HCT116 (cell line): ENCODE measurements around the gene MISP. TPM values are rescaled to one million over a fixed set of nuclear protein-coding genes. Genes with fewer than 3 reads are reported as not detected.

ENCODE experiments used
- ATAC-seq: fragments of 200-7000 bp; cut with Tn5 transposase; 2 replicates; pipeline ENCODE4 v1.9.1; 2020; ENCODE audit warnings: mild to moderate bottlenecking, moderate library complexity
- BruUV-seq: library from RNA; stranded (reverse); fragments of 400-500 nt; replicated peaks from 2 replicates; lab custom pipeline; 2021; lab: Mats Ljungman, UMichigan
- CTCF ChIA-PET: fragments of 300-600 bp; sonication (Branson Sonifier 250); formaldehyde crosslinking; loops from one replicate; lab custom pipeline; 2021; ENCODE audit warnings: antibody characterized with exemption; lab: Charles Lee
- POLR2A ChIA-PET: fragments of 300-600, 350-600 bp; sonication (Branson Sonifier 250); formaldehyde crosslinking; loops from one replicate; lab custom pipeline; 2021; ENCODE audit warnings: antibody characterized with exemption; lab: Charles Lee
- RAD21 ChIA-PET, 2 experiments: fragments of 300-600 bp; sonication (Branson Sonifier 250); formaldehyde crosslinking; loops; one replicate each; lab custom pipeline; 2023; ENCODE audit warnings: low total read pairs in 2 of 2; ENCODE audit not compliant: uncharacterized antibody in 2 of 2, unreplicated experiment in 2 of 2, low non-redundant PET in 1 of 2; lab: Charles Lee
- DNase-seq: peaks from one replicate; pipeline ENCODE4 v3.0.0-alpha.2; 2010; ENCODE audit warnings: low read depth, low spot score
- H2AFZ ChIP-seq: fragments of 200-600 bp; shearing (Covaris generic), sonication (generic); 2 replicates; pipeline ENCODE4 v1.6.1; 2017; ENCODE audit warnings: low read depth, mixed run types, mixed read lengths, antibody characterized with exemption, low read length; ENCODE audit not compliant: poor library complexity, severe bottlenecking
- H3K27ac ChIP-seq: 2 replicates; pipeline ENCODE4 v1.5.1; 2012; ENCODE audit warnings: low read depth, low read length
- H3K27me3 ChIP-seq: fragments of 200-600 bp; sonication (generic); 2 replicates; pipeline ENCODE4 v1.6.1; 2016; ENCODE audit warnings: mixed run types, low read length, mixed read lengths; ENCODE audit not compliant: insufficient read depth
- H3K36me3 ChIP-seq, 2 experiments: fragments of 200-500 bp in 1 of 2; fragments of 200-600 bp in 1 of 2; sonication (Bioruptor generic) in 1 of 2; sonication (generic) in 1 of 2; 2 replicates each; pipeline versions ENCODE4 v1.5.1 to v1.6.1; 2014 to 2016; ENCODE audit warnings: low read length in 2 of 2, inconsistent platforms in 1 of 2, mixed read lengths in 1 of 2, mixed run types in 1 of 2; ENCODE audit not compliant: insufficient read depth in 2 of 2, control insufficient read depth in 1 of 2
- H3K4me1 ChIP-seq, 2 experiments: fragments of 200-600 bp in 1 of 2; sonication (generic) in 1 of 2; 2 replicates each; pipeline versions ENCODE4 v1.5.1 to v1.6.1; 2012 to 2017; ENCODE audit warnings: low read length in 2 of 2, inconsistent platforms in 1 of 2, mild to moderate bottlenecking in 1 of 2, mixed read lengths in 1 of 2, mixed run types in 1 of 2, moderate library complexity in 1 of 2; ENCODE audit not compliant: insufficient read depth in 2 of 2, control insufficient read depth in 1 of 2
- H3K4me2 ChIP-seq: fragments of 200-600 bp; sonication (generic); 2 replicates; pipeline ENCODE4 v1.6.1; 2017; ENCODE audit warnings: mixed run types, low read length, mixed read lengths
- H3K4me3 ChIP-seq, 2 experiments: fragments of 200-600 bp in 1 of 2; sonication (generic) in 1 of 2; replicated peaks in 1 of 2; 2 replicates each; pipeline ENCODE4 v1.5.1; 2011 to 2016; ENCODE audit warnings: low read length in 2 of 2, control low read depth in 1 of 2, low read depth in 1 of 2, mild to moderate bottlenecking in 1 of 2, mixed read lengths in 1 of 2, mixed run types in 1 of 2
- H3K79me2 ChIP-seq: fragments of 200-600 bp; sonication (generic); 2 replicates; pipeline ENCODE4 v1.6.1; 2017; ENCODE audit warnings: mild to moderate bottlenecking, mixed run types, low read length, moderate library complexity, mixed read lengths; ENCODE audit not compliant: insufficient read depth
- H3K9ac ChIP-seq: fragments of 200-600 bp; sonication (generic); 2 replicates; pipeline ENCODE4 v1.6.1; 2016; ENCODE audit warnings: low read length, mixed read lengths
- H3K9me2 ChIP-seq: fragments of 200-600 bp; sonication (generic), shearing (Covaris generic); 2 replicates; pipeline ENCODE4 v1.6.1; 2017; ENCODE audit warnings: mixed run types, mild to moderate bottlenecking, moderate library complexity; ENCODE audit not compliant: insufficient read depth
- H3K9me3 ChIP-seq, 2 experiments: fragments of 200-500 bp in 1 of 2; fragments of 200-600 bp in 1 of 2; sonication (Bioruptor generic) in 1 of 2; sonication (generic) in 1 of 2; 2 replicates each; pipeline ENCODE4 v1.6.1; 2014 to 2017; ENCODE audit warnings: low read length in 2 of 2, mixed read lengths in 2 of 2, inconsistent platforms in 1 of 2, low read depth in 1 of 2, mild to moderate bottlenecking in 1 of 2, mixed run types in 1 of 2, moderate library complexity in 1 of 2; ENCODE audit not compliant: control insufficient read depth in 1 of 2, insufficient read depth in 1 of 2
- H4K20me1 ChIP-seq: fragments of 200-600 bp; sonication (generic), shearing (Covaris generic); 2 replicates; pipeline ENCODE4 v1.6.1; 2017; ENCODE audit warnings: mixed run types, mild to moderate bottlenecking, moderate library complexity; ENCODE audit not compliant: insufficient read depth
- ELF1 ChIP-seq: IDR thresholded peaks from 2 replicates; pipeline ENCODE4 v1.6.1; 2012; ENCODE audit warnings: low read depth, borderline replicate concordance
- EZH2phosphoT487 ChIP-seq: fragments of 200-600 bp; IDR thresholded peaks from 2 replicates; pipeline ENCODE4 v1.6.1; 2018; ENCODE audit warnings: antibody characterized with exemption, borderline replicate concordance
- JUND ChIP-seq: IDR thresholded peaks from 2 replicates; pipeline ENCODE4 v1.6.1; 2012
- POLR2AphosphoS5 ChIP-seq: IDR thresholded peaks from 2 replicates; pipeline ENCODE4 v1.6.1; 2011; ENCODE audit warnings: mild to moderate bottlenecking, low read depth, low read length, moderate library complexity
- SRF ChIP-seq: IDR thresholded peaks from 2 replicates; pipeline ENCODE4 v1.6.1; 2012; ENCODE audit warnings: low read depth
- ZFX ChIP-seq: fragments of 450-650 bp; IDR thresholded peaks from 2 replicates; pipeline ENCODE4 v1.6.1; 2017
- ZNF274 ChIP-seq: fragments of 200-500 bp; sonication (Bioruptor generic); IDR thresholded peaks from 2 replicates; pipeline ENCODE4 v1.6.1; 2014; ENCODE audit warnings: mild to moderate bottlenecking, low read depth, low read length, inconsistent platforms
- intact Hi-C: fragments of 100-400 bp; cut with micrococcal nuclease; formaldehyde crosslinking; loops from 2 replicates; pipeline ENCODE4 v1.10.0; 2022
- total RNA-seq: library from RNA; stranded (reverse); gene quantifications from one replicate; pipeline ENCODE4 v1.2.1, GENCODE V29; 2021; ENCODE audit not compliant: unreplicated experiment
- TF ChIP-seq, protein P1 (sequence below): IDR thresholded peaks from 2 replicates; pipeline ENCODE4 v1.6.1; 2011; ENCODE audit warnings: mild to moderate bottlenecking, low read length, moderate library complexity; ENCODE audit not compliant: insufficient replicate concordance; ENCODE audit errors: extremely low read depth
- TF ChIP-seq, protein P2 (sequence below): IDR thresholded peaks from 2 replicates; pipeline ENCODE4 v1.6.1; 2012

MISP gene
- total RNA-seq, 1 experiment from 2014 or later, result 38.2 TPM

GRCh38 chr19:723247-723646 is 27.7 kb upstream of the MISP start:
- CTCF ChIA-PET, result interaction anchor here (1.7 kb wide), 1 partner anchor 11 kb away, joined by 4 read pairs; no protein-coding TSS in a partner anchor
- Histone ChIP-seq H3K9me2 (no peaks in the 10 kb centered on the region), H3K27me3 (no peaks in the 10 kb centered on the region), H3K9ac (no peak overlapping the region), H3K4me3 (no peak overlapping the region), H3K4me2 (no peak overlapping the region), H3K27ac (no peak overlapping the region), H2AFZ (no peak overlapping the region), H3K79me2 (no peaks in the 10 kb centered on the region), H3K36me3 (no peaks in the 10 kb centered on the region; a peak in 1 of 4 replicates), H3K9me3 (no peaks in the 10 kb centered on the region), H3K4me1 (peaks cover 11 to 14% of the 10 kb centered on the region in 2 experiments), H4K20me1 (no peaks in the 10 kb centered on the region)
- TF ChIP-seq ELF1 (no peak), POLR2AphosphoS5 (no peak), JUND (no peak), EZH2phosphoT487 (no peak), ZNF274 (no peak), ZFX (no peak), SRF (no peak)
- TF ChIP-seq, protein P1, sequence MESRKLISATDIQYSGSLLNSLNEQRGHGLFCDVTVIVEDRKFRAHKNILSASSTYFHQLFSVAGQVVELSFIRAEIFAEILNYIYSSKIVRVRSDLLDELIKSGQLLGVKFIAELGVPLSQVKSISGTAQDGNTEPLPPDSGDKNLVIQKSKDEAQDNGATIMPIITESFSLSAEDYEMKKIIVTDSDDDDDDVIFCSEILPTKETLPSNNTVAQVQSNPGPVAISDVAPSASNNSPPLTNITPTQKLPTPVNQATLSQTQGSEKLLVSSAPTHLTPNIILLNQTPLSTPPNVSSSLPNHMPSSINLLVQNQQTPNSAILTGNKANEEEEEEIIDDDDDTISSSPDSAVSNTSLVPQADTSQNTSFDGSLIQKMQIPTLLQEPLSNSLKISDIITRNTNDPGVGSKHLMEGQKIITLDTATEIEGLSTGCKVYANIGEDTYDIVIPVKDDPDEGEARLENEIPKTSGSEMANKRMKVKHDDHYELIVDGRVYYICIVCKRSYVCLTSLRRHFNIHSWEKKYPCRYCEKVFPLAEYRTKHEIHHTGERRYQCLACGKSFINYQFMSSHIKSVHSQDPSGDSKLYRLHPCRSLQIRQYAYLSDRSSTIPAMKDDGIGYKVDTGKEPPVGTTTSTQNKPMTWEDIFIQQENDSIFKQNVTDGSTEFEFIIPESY, result no peak
- TF ChIP-seq, protein P2, sequence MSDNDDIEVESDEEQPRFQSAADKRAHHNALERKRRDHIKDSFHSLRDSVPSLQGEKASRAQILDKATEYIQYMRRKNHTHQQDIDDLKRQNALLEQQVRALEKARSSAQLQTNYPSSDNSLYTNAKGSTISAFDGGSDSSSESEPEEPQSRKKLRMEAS, result no peak
- ATAC-seq (no peak), DNase-seq (no peak)
- intact Hi-C loops, result no loop called here
- POLR2A ChIA-PET, result interaction anchor here (1.2 kb wide), 1 partner anchor 42 kb away, joined by 5 read pairs; no protein-coding TSS in a partner anchor
- no TSS peak for BruUV-seq
- RAD21 ChIA-PET, result no interaction called here
